PFSK-1 (cell line): ENCODE results near the gene PROK2.

Experiments
- POLR2AphosphoS5 ChIP-seq: IDR thresholded peaks from 2 replicates; pipeline ENCODE4 v1.6.1; 2012; ENCODE audit warnings: low read depth, mild to moderate bottlenecking, control low read depth, low read length, moderate library complexity
- SIN3A ChIP-seq: IDR thresholded peaks from 2 replicates; pipeline ENCODE4 v1.6.1; 2012; ENCODE audit warnings: mild to moderate bottlenecking, low read length, moderate library complexity, borderline replicate concordance; ENCODE audit not compliant: insufficient read depth
- TAF1 ChIP-seq: IDR thresholded peaks from 2 replicates; pipeline ENCODE4 v1.6.1; 2012; ENCODE audit warnings: low read length, control low read depth, borderline replicate concordance; ENCODE audit not compliant: insufficient read depth

DNA sequence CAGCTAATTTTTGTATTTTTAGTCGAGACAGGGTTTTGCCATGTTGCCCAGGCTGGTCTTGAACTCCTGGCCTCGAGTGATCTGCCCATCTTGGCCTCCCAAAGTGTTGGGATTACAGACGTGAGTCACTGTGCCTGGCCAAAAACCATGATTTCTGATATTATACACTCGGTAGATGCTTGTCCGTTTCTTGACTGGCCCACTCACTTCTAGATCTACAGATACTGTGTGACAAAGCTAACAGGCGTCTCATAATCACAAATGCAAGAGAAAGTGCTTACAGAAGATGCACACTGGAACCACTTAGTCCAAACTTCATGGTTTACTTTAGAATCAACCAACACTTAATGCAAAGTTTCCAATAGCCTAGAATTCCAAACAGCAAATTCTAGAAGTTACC, 8.4 kb downstream of the PROK2 start:
- no peak for TF ChIP-seq POLR2AphosphoS5
- TF ChIP-seq TAF1 = no peak
- TF ChIP-seq SIN3A = no peak
